Memory B cell (primary cell): ENCODE measurements around the gene TMED3.

Experiments used
- ATAC-seq: fragments of 150-1000 bp; cut with Tn5 transposase; 2 replicates; pipeline ENCODE4 v1.10.0; 2021; ENCODE audit warnings: low read depth, mild to moderate bottlenecking, moderate library complexity
- DNase-seq, 2 donors: peaks; one replicate each; pipeline ENCODE4 v3.0.0; 2022; ENCODE audit warnings: low spot score in 2 of 2
- H3K27ac Mint-ChIP-seq: one replicate; pipeline ENCODE4 v1.8.0; 2022; ENCODE audit warnings: mild to moderate bottlenecking, moderate library complexity, mixed read lengths
- H3K27me3 Mint-ChIP-seq: one replicate; pipeline ENCODE4 v1.8.0; 2022; ENCODE audit warnings: mixed read lengths
- H3K36me3 Mint-ChIP-seq: one replicate; pipeline ENCODE4 v1.8.0; 2022; ENCODE audit warnings: mild to moderate bottlenecking, mixed read lengths
- H3K4me1 Mint-ChIP-seq: one replicate; pipeline ENCODE4 v1.8.0; 2022; ENCODE audit warnings: mixed read lengths
- H3K4me3 Mint-ChIP-seq: one replicate; pipeline ENCODE4 v1.8.0; 2022; ENCODE audit warnings: mild to moderate bottlenecking, moderate library complexity, mixed read lengths
- H3K9me3 Mint-ChIP-seq: one replicate; pipeline ENCODE4 v1.8.0; 2022; ENCODE audit warnings: mixed read lengths

The TMED3 gene

GRCh38 chr15:79337591-79337990, 26.7 kb downstream of the TMED3 start:
- Mint-ChIP-seq H3K36me3 (peaks cover 2% of the 10 kb centered on the region), H3K27ac (no peak overlapping the region), H3K27me3 (no peaks in the 10 kb centered on the region), H3K4me3 (no peak overlapping the region), H3K9me3 (no peaks in the 10 kb centered on the region), H3K4me1 (peaks cover 7% of the 10 kb centered on the region)
- DNase-seq = no peak
- no peak for ATAC-seq

GRCh38 chr15:79339588-79340314, 28.8 kb downstream of the TMED3 start:
- no peak for ATAC-seq
- no peaks in the 10 kb centered on the region for H3K27me3 Mint-ChIP-seq
- H3K4me1 Mint-ChIP-seq = peaks cover 5% of the 10 kb centered on the region
- H3K27ac Mint-ChIP-seq = no peak overlapping the region
- no peak overlapping the region for H3K4me3 Mint-ChIP-seq
- DNase-seq = no peak
- no peaks in the 10 kb centered on the region for H3K9me3 Mint-ChIP-seq
- H3K36me3 Mint-ChIP-seq = no peaks in the 10 kb centered on the region

- Mint-ChIP-seq H3K36me3 (no peaks in the 10 kb centered on the region), H3K27ac (no peak overlapping the region), H3K9me3 (no peaks in the 10 kb centered on the region), H3K4me1 (peaks cover 5% of the 10 kb centered on the region), H3K27me3 (no peaks in the 10 kb centered on the region), H3K4me3 (no peak overlapping the region)
- no peak for DNase-seq
- ATAC-seq = no peak
Observed at GRCh38 chr15:79340315-79340602, 29.3 kb downstream of the TMED3 start.

- no peaks in the 10 kb centered on the region for H3K9me3 Mint-ChIP-seq
- no peaks in the 10 kb centered on the region for H3K27me3 Mint-ChIP-seq
- DNase-seq = no peak
- H3K4me3 Mint-ChIP-seq = no peak overlapping the region
- no peak overlapping the region for H3K27ac Mint-ChIP-seq
- peaks cover 5% of the 10 kb centered on the region for H3K4me1 Mint-ChIP-seq
- H3K36me3 Mint-ChIP-seq = no peaks in the 10 kb centered on the region
- ATAC-seq = no peak
Observed at GRCh38 chr15:79341396-79341795, 30.5 kb downstream of the TMED3 start.

- no peak for ATAC-seq
- peaks cover 2% of the 10 kb centered on the region for H3K36me3 Mint-ChIP-seq
- no peaks in the 10 kb centered on the region for H3K4me1 Mint-ChIP-seq
- H3K27ac Mint-ChIP-seq = no peak overlapping the region
- no peak for DNase-seq
- H3K9me3 Mint-ChIP-seq = no peaks in the 10 kb centered on the region
- no peak overlapping the region for H3K4me3 Mint-ChIP-seq
- H3K27me3 Mint-ChIP-seq = no peaks in the 10 kb centered on the region
Observed at GRCh38 chr15:79349525-79349924, 38.6 kb downstream of the TMED3 start.

- Mint-ChIP-seq H3K4me3 (no peak overlapping the region), H3K4me1 (no peaks in the 10 kb centered on the region), H3K27ac (no peak overlapping the region), H3K36me3 (peaks cover 4% of the 10 kb centered on the region), H3K27me3 (no peaks in the 10 kb centered on the region), H3K9me3 (no peaks in the 10 kb centered on the region)
- DNase-seq = no peak
- no peak for ATAC-seq
Observed at GRCh38 chr15:79352206-79352605, 41.3 kb downstream of the TMED3 start.

- H3K9me3 Mint-ChIP-seq = no peaks in the 10 kb centered on the region
- H3K27me3 Mint-ChIP-seq = no peaks in the 10 kb centered on the region
- ATAC-seq = no peak
- peaks cover 12% of the 10 kb centered on the region for H3K36me3 Mint-ChIP-seq
- DNase-seq = no peak
- H3K27ac Mint-ChIP-seq = no peak overlapping the region
- peaks cover 3% of the 10 kb centered on the region for H3K4me1 Mint-ChIP-seq
- H3K4me3 Mint-ChIP-seq = no peak overlapping the region
Observed at GRCh38 chr15:79357566-79357965, 46.7 kb downstream of the TMED3 start.

- Mint-ChIP-seq H3K27ac (no peak overlapping the region), H3K27me3 (no peaks in the 10 kb centered on the region), H3K9me3 (no peaks in the 10 kb centered on the region), H3K4me1 (peaks cover 3% of the 10 kb centered on the region), H3K36me3 (peaks cover 14% of the 10 kb centered on the region), H3K4me3 (no peak overlapping the region)
- no peak for DNase-seq
- ATAC-seq = no peak
Observed at GRCh38 chr15:79358069-79358468, 47.2 kb downstream of the TMED3 start.

- DNase-seq = no peak
- H3K4me3 Mint-ChIP-seq = no peak overlapping the region
- no peak overlapping the region for H3K27ac Mint-ChIP-seq
- H3K4me1 Mint-ChIP-seq = no peaks in the 10 kb centered on the region
- ATAC-seq = no peak
- no peaks in the 10 kb centered on the region for H3K27me3 Mint-ChIP-seq
- no peaks in the 10 kb centered on the region for H3K9me3 Mint-ChIP-seq
- H3K36me3 Mint-ChIP-seq = peaks cover 8% of the 10 kb centered on the region
Observed at GRCh38 chr15:79364571-79365240, 53.8 kb downstream of the TMED3 start.

GRCh38 chr15:79365765-79366164, 54.9 kb downstream of the TMED3 start:
- Mint-ChIP-seq H3K4me1 (no peaks in the 10 kb centered on the region), H3K27ac (no peak overlapping the region), H3K4me3 (no peak overlapping the region), H3K36me3 (peaks cover 5% of the 10 kb centered on the region), H3K27me3 (no peaks in the 10 kb centered on the region), H3K9me3 (no peaks in the 10 kb centered on the region)
- DNase-seq = no peak
- ATAC-seq = no peak

GRCh38 chr15:79366691-79367090, 55.8 kb downstream of the TMED3 start:
- Mint-ChIP-seq H3K36me3 (peaks cover 2% of the 10 kb centered on the region), H3K9me3 (no peaks in the 10 kb centered on the region), H3K27ac (no peak overlapping the region), H3K4me3 (no peak overlapping the region), H3K4me1 (no peaks in the 10 kb centered on the region), H3K27me3 (no peaks in the 10 kb centered on the region)
- ATAC-seq = no peak
- DNase-seq = no peak

- Mint-ChIP-seq H3K9me3 (no peaks in the 10 kb centered on the region), H3K4me1 (no peaks in the 10 kb centered on the region), H3K27ac (no peak overlapping the region), H3K36me3 (no peaks in the 10 kb centered on the region), H3K4me3 (no peak overlapping the region), H3K27me3 (no peaks in the 10 kb centered on the region)
- DNase-seq (no peak), ATAC-seq (no peak)
Observed at GRCh38 chr15:79370716-79371115, 59.8 kb downstream of the TMED3 start.

GRCh38 chr15:79371591-79371990, 60.7 kb downstream of the TMED3 start:
- no peaks in the 10 kb centered on the region for H3K27me3 Mint-ChIP-seq
- H3K4me1 Mint-ChIP-seq = no peaks in the 10 kb centered on the region
- no peaks in the 10 kb centered on the region for H3K36me3 Mint-ChIP-seq
- ATAC-seq (no peak), DNase-seq (no peak)
- no peaks in the 10 kb centered on the region for H3K9me3 Mint-ChIP-seq
- H3K27ac Mint-ChIP-seq = no peak overlapping the region
- no peak overlapping the region for H3K4me3 Mint-ChIP-seq

GRCh38 chr15:79372428-79372827, 61.5 kb downstream of the TMED3 start:
- Mint-ChIP-seq H3K36me3 (peaks cover 3% of the 10 kb centered on the region), H3K4me3 (no peak overlapping the region), H3K27me3 (no peaks in the 10 kb centered on the region), H3K27ac (no peak overlapping the region), H3K4me1 (no peaks in the 10 kb centered on the region), H3K9me3 (peaks cover 2% of the 10 kb centered on the region)
- ATAC-seq = no peak
- DNase-seq = no peak
